H7 (cell line): ENCODE results near the gene GRIN2C. TPM values are rescaled to one million over a fixed set of nuclear protein-coding genes. Genes with fewer than 3 reads are reported as not detected.
A peak's percentile ranks its signal among the peaks of the same experiment; 100 is the strongest.
"Not testable (repeated sequence)": the region's sequence is repeated elsewhere in the genome, so short reads cannot be mapped to it uniquely, and the experiment has no call there.

ENCODE experiments used
- DNase-seq: peaks from one replicate; pipeline ENCODE4 v3.0.0; 2012
- H3K27me3 ChIP-seq: 2 replicates; pipeline ENCODE4 v1.6.0; 2011; ENCODE audit warnings: mild to moderate bottlenecking, low read length; ENCODE audit not compliant: control insufficient read depth, insufficient read depth
- H3K36me3 ChIP-seq: replicated peaks from 2 replicates; pipeline ENCODE4 v1.5.1; 2011; ENCODE audit warnings: low read length; ENCODE audit not compliant: control insufficient read depth, insufficient read depth
- H3K4me3 ChIP-seq: 2 replicates; pipeline ENCODE4 v1.5.1; 2011; ENCODE audit warnings: low read depth, mild to moderate bottlenecking, control low read depth, low read length, moderate library complexity; ENCODE audit not compliant: insufficient read depth
- total RNA-seq: library from RNA; depleted of rRNA; stranded (reverse); fragments of >200 nt; shearing (Covaris generic); gene quantifications from 2 replicates; pipeline ENCODE4 v1.2.3, GENCODE V29; 2014

The GRIN2C gene
- total RNA-seq, 1 experiment from 2014 or later: not detected

DNA sequence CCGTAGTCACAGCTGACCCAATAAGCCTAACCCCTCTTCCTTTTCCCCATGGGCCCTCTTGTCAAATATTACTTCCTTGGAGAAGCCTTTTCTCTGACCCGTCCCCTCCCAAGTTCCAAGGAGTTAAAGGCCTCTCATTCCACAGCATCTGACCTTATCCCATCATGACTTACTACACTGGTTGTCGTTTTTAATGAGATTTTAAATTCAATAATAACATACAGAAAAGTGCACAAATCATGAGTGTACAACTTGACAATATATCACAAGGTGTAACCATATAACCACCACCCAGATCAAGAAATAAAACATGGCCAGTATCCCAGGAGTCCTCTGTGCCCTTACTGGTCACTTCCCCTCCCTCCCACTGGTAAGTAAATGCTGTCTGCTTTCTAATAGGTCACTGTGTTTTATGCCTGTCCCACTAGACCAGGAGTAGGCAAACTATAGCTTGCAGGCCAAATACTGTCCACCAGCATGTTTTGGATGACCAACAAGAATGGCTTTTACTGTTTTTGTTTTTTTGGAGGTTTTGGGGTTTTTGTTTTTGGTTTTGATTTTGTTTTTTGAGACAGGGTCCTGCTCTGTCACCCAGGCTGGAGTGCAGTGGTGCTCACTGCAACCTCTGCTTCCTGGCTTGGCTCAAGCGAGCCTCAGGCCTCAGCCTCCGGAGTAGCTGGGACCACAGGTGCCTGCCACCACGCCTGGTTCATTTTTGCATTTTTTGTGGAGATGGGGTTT lies 14.4 kb upstream of the GRIN2C start:
- Histone ChIP-seq H3K27me3 (peaks cover 10% of the 10 kb centered on the region), H3K36me3 (no peaks in the 10 kb centered on the region; the same call in 1 of the 2 replicates), H3K4me3 (peak overlapping the region; percentile 73)
- peak; percentile 63 for DNase-seq

DNA sequence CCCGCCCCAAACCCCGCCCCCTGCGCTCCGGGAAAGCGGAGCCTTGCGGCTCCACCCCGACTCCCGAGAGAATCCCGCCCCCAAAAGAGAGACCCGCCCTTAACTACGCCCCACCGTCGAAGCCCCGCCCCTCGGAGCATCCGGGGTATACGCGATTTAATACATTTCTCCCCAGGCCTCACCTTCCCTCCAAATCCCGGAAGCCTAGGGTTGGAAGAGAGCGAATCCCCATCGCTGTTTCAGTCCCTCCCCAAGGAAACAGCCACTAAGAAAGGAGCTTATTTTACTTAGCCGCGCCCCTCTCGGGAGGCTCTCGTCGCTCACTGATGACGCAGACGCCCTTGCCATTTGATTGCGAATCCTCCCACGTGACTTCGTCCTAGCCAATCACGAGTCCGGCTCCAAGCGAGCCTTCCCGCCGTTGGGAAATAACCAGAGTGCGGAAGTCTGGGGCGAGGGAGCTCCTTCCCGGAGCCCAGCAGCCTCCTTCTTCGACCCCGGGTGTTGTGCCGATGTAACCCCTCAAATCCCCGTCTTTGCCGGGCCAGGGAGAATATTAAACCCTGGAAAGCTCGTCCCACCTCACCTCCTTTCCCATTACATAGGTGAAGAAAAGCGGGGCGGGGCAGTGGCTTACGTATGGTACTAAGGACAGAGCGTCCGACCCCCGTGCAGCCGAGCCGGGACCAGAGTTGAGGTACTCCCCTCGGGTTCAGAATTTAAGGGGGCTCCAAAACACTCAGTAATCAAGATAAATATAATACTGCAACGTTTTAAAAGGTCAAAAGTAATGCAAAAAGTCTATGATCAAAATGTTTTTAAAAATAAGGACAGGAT lies 13.6 kb upstream of the GRIN2C start:
- Histone ChIP-seq H3K27me3 (peaks cover 10% of the 10 kb centered on the region), H3K36me3 (no peaks in the 10 kb centered on the region; the same call in none of the 2 replicates), H3K4me3 (peak overlapping the region; percentile 73)
- DNase-seq: peak; percentile 99

DNA sequence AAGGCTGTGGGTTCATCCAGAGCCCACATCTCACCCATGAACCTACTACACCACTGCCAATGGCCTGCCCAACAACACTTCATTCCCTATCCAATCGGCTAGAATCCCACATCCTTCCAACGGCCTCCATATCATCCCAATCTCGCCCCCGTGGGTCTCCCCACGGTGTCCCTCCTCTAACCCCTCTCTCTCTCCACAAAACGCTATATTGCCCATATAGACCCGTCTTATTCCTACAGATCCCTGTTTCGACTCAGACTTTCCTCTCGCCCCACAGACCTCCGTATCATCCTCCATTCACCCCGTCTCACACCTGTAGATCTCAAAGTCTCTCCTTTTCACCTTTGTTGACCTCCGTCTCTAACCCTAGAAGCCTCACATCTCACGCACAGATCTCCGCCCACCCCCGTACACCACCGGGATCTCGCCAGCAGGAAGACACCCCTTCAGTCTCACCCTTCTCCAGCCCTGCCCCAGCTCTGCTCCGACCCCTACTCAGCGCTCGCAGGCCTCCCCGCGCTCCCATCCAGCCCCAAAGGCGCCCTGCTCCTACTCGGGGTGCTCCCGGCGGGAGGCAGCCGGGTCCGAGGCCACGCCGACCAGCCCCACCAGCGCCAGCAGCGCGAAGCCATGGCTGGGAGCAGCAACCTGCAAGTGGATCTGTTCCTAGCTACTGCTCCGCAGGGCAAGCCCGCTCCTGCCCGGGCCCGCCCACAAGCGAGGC lies 12.8 kb upstream of the GRIN2C start, which contains the start of gene FDXR:
TSS of gene FDXR (minus strand) at position 682 of the 724 bp plus-strand sequence. CDS start at position 632, 50 bp downstream.
- DNase-seq: no peak
- H3K27me3 ChIP-seq: peaks cover 9% of the 10 kb centered on the region

DNA sequence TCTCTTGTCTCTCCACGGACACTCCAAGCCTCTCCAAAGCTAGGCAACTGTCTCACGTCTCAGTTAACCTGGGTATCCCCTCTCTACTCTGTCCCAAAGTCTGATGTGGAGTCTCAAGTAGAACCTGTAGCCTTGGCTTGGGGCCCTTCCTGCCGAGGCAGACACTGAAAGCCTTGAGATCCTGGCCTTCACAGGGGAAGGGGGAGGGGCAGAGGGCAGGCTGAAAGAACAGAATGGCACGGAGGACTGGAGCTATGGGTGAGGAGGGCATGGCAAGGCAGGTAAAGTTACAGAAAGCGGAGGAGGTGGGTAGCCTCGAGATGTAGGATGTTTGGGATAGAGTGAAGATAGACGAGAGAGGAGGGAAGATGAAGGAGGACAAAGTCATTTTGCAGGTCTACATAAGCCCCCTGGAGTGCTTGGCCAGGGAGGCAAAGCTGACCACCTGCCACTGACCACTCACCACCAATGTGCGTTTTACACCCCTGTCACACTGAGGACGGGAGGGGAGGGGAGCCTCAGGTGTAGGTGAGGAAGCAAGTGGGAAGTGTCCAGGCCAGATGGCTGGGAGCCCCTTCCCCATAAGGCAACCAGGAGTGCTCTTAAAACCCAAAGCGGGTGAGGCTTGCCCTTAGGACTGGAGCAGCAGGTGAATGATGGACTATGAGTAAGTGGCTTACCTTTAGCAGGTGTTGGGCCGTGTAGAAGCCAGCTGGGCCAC lies 11.8 kb upstream of the GRIN2C start:
- DNase-seq: no peak
- H3K36me3 ChIP-seq: no peaks in the 10 kb centered on the region; the same call in none of the 2 replicates
- peaks cover 9% of the 10 kb centered on the region for H3K27me3 ChIP-seq
- H3K4me3 ChIP-seq: peak overlapping the region; percentile 73; the same call in 1 of the 2 replicates

More for the DNA sequence above, 12.8 kb upstream of the GRIN2C start, which contains the start of gene FDXR:
- Histone ChIP-seq H3K4me3 (peak within 1 kb of the TSS; percentile 73), H3K36me3 (no peaks in the 10 kb centered on the region; the same call in none of the 2 replicates)

DNA sequence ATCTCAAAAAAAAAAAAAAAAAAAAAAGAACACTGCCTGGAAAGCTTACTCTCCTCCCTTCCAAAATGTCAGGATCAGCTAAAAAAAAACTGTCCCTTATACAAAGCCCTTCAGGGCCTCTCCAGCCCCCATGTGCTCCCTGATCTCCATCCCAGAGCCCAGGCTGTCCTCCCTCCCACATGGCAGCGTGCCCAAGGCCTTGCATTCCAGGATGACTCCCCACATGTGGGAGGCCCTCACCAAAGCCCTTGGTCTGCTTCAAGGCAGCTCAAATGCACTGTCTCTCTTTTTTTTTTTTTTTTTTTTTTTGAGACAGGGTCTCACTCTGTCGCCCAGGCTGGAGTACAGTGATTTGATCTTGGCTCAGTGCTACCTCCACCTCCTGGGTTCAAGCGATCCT lies 10.8 kb upstream of the GRIN2C start:
- peaks cover 9% of the 10 kb centered on the region for H3K27me3 ChIP-seq
- no peak for DNase-seq
- no peaks in the 10 kb centered on the region; the same call in none of the 2 replicates for H3K36me3 ChIP-seq
- no peak overlapping the region for H3K4me3 ChIP-seq

DNA sequence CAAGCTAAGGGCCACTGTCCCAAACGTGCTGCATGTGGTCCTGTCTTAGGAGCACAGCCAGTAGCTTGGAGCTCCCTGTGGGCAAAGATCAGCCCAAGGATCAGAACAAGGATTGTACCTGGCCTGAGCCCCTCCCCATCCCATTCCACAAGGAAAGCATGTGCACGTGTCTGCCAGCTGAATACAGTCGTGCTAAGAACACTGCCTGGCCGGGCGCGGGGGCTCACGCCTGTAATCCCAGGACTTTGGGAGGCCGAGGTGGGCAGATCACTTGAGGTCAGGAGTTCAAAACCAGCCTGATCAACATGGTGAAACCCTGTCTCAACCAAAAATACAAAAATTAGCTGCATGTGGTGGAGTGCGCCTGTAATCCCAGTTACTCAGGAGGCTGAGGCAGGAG lies 10.3 kb upstream of the GRIN2C start:
- not testable (repeated sequence) for DNase-seq, H3K27me3 ChIP-seq, H3K4me3 ChIP-seq, H3K36me3 ChIP-seq

DNA sequence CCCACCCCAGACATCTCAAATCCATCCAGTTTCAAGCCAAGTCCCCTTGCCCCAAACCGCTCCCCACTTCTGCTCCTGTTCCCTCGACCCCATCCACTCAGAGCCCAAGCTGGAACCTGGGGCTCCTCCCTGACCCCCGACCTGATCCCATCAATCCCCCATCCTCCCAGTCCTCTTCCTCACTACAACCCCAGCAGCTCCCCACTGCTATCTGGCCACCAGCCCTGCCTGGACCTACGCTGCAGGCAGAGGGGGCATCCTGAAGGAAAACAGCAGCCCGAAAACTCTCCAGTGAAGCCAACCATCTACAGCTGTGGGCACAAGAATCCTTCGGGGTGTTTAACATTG lies 9.2 kb upstream of the GRIN2C start:
- Histone ChIP-seq H3K27me3 (peaks cover 9% of the 10 kb centered on the region), H3K36me3 (peaks cover 3% of the 10 kb centered on the region), H3K4me3 (no peak overlapping the region)
- no peak for DNase-seq

DNA sequence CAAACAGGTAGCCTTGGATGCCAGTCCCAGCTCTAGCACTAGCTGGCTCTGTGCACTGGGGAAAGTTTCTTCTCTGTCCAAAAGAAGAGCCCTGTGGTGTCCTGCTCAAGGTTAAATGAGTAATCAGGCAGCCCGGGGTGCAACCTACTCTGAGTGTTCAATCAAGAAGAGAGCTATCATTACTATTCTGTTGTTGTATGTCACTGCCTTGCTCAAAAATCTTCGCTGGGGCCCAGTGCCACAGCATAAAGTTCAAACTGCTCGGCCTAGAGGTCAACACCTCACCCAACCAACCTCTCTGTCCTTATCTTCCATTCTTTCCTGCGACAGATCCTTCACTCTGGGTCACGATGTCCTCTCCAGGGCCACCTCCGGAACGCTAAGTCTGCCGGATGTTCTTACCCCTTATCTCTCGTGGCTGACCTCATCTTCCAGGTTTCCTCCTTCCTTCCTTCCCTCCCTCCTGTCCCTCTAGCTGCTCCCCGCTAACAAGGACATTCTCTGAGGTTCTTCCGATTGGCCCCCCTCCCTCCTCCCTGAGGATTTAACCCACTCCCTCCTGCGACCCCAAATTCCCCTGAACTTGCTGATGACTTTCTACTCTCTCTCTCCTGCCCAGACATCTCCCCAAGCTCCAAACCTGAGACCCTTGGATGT lies 8.7 kb upstream of the GRIN2C start:
- no peak for DNase-seq
- Histone ChIP-seq H3K36me3 (peaks cover 3% of the 10 kb centered on the region), H3K27me3 (peaks cover 9% of the 10 kb centered on the region), H3K4me3 (no peak overlapping the region)

DNA sequence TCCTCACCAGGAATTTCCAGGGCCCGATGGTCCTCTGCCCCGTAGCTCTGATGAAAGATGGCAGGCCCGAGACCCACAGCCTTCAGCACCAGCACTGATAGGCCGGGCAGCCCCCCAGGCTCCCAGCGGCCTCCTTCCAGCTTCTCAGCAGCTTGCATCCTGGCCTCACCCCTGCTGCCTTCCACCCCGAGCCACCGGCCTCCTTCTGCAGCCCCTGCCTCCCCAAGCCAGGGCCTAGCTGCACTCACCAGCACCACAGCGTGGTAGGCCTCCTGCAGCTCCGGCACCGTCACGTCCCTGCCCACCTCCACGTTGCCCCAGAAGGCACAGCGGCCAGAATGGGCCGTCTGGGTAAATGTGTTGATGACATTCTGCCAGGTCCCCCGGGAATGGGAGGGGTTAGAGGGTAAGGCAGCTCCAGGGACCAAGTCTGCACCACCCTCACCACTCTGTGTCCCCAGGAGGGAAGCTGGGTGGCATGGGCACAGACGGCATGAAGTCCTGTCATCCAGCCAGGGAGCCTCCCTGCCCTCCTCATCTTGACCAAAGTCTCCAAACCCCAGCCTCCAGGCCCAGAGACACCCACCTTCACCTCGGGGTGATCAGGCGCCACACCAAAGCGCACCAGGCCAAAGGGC lies 6.6 kb upstream of the GRIN2C start:
- H3K4me3 ChIP-seq: no peak overlapping the region
- H3K27me3 ChIP-seq: peaks cover 10% of the 10 kb centered on the region
- DNase-seq: no peak
- H3K36me3 ChIP-seq: peaks cover 4% of the 10 kb centered on the region

DNA sequence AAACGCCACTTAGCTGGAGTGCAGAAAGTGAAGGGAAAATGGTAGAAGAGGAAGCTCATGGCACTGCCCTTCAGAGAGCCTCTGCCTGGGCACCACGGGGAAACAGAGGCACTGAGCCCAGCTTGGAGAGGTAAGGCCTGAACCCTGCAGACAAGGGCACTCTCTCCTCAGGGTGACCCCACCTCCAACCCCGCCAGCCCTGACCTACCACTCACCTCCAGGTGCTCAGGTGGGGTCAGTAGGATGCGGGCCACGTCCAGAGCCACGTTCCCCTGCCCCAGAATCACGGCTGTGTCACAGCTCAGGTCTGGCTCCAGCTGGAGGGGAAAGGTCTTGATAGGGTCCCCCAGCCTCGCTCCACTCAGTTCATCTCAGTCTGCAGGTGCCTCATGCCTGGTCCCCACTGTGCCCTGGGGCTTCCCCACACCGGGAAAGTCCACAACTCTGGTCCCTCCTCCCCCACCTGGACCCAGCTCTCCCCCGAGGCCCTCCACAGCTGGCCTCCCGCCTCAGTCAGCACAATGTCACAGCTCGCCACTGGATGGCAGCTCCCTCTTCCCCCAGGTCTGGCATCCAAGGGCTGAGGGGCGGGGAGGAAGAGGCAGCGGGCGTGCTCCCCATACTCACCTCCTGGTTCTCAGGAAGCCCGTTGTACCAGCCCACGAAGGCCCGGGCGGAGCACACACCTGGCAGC lies 6.0 kb upstream of the GRIN2C start:
- DNase-seq: peak; percentile 79
- Histone ChIP-seq H3K27me3 (peaks cover 17% of the 10 kb centered on the region), H3K4me3 (no peak overlapping the region), H3K36me3 (peaks cover 4% of the 10 kb centered on the region)

DNA sequence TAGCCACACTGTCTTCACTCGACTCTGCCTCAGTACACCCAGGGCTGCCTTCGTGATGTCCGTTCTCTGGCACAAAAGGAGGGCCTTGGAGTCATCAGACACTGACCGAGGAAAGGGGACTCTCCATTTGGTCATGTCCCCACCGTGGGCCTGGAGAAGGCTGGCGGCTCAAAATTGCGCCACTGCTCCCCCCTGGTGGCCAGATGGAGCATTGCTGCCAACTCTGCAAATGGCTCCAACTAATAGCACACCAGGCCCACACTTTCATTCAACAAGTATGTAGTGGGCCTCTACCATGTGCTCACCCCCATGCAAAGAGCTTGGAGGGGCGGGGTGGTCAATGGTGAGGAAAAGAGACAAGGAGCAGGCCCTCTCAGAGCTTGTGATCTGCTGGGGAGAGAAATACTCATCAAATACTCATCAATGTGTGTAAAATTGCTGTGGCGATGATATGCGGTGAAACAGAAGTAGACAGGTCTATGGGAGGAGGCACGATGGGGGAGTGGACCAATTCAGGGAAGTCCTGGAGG lies 5.2 kb upstream of the GRIN2C start:
- DNase-seq: peak; percentile 93
- Histone ChIP-seq H3K36me3 (peaks cover 4% of the 10 kb centered on the region), H3K27me3 (peaks cover 24% of the 10 kb centered on the region), H3K4me3 (no peak overlapping the region)

DNA sequence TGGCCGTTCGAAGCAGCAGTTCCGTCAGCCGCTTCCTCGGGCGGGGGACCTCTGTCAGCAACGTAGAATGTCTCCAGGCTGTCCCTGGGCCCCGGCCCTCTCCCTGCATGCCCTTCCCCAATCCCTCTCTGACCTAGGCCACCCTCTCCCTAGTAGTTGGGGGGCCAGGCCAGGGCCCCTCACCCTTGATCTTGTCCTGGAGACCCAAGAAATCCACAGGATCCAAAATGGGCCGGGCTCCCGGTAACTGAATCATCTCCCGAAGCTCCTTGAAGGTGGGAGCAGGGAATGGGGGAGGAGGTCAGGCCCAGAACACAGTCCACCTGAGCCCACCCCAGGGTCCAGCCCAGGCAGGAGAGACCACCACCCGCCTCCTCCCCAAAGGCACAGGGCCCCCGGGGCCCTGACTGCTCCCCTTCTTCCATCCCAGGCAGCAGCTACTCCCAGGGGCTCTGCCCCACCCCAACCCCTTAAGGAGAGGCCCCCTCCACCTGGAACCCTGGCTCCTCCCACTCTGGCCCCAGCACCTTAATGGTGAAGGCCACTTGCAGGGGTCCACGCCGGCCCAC lies 4.7 kb upstream of the GRIN2C start:
- Histone ChIP-seq H3K27me3 (peaks cover 28% of the 10 kb centered on the region), H3K36me3 (peaks cover 4% of the 10 kb centered on the region), H3K4me3 (no peak overlapping the region)
- DNase-seq: peak; percentile 42
